Ramos (cell line): ENCODE data around the gene ZFP30.
"Not testable (repeated sequence)": the region's sequence is repeated elsewhere in the genome, so short reads cannot be mapped to it uniquely, and the experiment has no call there.

Experiments
- in situ Hi-C: fragments of 300-500 bp; cut with MboI; formaldehyde crosslinking; loops from one replicate; pipeline ENCODE4 v1.14.3; 2022; ENCODE audit warnings: low sequenced_read_pairs; ENCODE audit not compliant: unreplicated experiment

The ZFP30 gene

DNA sequence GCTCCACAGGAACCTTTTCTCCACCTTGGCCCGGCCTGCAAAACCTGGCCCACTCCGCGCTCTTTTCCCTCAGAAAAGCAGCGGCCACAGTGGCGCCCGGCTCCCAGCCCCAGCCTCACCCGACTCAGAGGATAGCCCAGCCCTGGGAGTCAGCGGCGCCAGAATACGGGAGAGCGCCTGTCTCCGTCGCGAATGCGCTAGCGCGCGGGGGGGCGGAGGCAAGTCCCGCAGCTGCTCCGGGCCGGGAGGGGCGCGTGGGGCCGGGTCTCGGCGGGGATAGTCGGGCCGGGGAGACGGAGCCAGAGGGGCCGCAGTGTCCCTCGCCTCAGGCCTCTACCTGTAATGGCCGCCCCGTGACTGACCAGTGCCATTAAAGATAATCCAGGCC, at the start of gene ZFP30:
TSS of gene ZFP30 (minus strand) at position 165 of the 388 bp plus-strand sequence. CDS start 7,643 bp downstream, outside the sequence.
- in situ Hi-C loops = no loop called here

DNA sequence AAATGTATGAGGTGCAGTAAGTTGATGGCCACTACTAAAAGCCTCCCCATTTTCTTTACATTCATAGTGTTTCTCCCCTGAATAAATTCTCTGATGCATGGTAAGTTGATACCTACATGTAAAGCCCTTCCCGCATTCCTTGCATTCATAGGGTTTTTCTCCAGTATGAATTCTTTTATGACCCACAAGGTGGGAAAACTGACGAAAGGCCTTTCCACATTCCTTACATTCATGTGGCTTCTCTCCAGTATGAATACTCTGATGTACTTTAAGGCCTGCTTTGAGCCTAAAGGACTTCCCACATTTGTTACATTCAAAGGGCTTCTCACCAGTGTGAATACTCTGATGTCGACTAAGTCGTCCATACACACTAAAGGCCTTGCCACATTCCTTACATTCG, 43.8 kb upstream of the ZFP30 start:
- in situ Hi-C loops = no loop called here

DNA sequence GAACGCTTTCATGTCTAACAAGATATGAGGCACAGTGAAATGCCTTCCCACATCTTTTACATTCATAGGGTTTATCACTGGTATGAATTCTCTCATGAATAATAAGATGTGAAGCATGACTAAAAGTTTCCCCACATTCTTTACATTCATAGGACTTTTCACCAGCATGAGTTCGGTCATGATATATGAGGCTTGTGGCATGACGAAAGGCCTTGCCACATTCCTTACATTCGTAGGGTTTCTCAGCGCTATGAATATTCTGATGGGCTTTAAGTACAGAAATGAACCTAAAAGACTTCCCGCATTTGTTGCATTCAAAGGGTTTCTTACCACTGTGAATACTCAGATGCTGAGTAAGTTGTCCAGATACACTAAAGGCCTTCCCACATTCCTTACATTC, 43.0 kb upstream of the ZFP30 start:
- in situ Hi-C loops = no loop called here

DNA sequence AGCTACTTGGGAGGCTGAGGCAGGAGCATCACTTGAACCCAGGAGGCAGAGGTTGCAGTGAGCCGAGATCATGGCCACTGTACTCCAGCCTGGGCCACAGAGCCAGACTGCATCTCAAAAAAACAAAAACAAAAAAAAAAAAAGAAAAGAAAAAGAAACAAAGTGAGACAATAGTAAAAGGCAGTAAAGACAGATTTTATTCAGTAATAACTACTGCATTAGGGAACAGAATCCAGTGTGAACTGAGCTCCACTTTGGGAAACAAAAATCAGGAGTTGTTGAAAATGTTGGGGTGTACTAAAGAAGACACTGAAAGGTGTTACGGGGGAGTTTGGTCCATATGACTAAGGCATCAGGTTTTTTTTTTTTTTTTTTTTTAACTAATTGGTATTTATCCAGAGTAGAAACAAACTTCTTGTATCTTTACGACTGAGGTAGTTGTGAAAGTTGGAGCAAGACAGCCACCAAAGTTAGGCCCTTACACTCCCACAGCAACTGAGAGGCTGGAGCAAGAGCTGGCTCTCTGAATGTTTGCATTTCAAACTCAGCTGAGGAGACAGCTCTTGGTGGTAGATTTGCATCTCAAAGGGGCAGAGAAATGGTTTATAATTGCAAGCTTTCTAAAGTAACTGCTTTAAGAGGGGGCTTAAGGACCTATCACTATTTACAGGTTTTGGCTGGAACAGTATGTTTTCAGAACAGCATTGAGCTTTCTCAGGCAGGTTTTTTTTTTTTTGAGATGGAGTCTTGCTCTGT, 40.1 kb upstream of the ZFP30 start:
- in situ Hi-C loops = no loop called here

DNA sequence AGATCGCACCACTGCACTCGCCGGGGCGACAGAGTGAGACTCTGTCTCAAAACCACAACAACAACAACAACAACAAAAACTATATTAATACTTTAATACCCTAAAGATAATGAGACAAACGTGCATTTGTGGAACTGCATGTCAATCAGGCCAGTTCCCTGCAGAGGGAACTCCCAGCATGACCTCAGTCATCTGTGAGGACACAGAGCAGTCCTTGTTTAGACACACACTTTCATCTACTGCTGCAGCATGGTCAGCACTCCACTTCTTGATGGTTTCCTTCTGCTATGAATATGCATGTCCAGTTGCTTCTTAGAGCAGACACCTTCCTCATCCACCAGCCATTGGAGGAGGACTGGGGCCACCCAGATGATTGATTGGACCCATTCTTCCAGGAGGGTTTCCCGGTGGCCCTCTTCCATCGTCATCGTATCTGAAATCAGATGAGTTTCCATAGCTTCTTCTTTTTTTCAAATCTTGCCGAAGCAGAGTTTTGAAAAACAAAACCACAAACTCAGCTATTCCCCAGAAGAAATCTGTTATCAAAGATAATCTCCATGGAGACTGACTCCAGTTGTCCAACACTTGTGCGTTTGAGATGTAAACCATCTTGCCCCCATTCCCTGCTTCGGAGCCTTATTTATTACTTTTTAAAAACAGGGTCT, 37.8 kb upstream of the ZFP30 start:
- in situ Hi-C loops = no loop called here

DNA sequence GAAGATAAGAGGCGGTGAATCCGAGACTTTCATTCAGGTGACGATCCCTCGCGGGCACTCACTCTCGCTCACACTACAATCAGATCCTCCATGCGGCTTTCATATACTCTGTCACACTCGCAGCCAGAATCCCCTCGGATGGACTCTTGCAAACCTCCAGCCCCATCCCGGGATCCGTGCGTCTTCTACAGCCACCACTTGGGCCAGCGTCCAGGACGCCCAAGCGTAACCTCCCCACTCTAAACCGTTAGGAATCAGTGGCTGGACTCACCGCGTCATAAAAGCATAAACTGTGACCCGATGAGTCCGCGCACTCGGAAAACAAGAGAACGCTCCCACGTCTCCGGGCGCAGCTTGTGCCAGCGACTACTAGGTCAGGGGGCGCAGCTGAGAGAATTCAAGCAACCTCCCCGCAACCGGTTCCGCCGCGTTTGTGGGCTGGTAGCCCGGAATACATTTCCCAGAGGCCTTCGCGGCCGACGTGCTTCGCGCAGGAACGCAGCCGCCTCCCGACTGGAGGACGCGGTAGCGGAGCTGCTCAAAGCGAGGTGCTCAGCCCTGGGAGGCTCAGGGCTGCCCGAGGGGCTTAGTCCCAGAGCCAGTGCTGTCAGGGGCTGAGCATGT, 36.7 kb upstream of the ZFP30 start:
- in situ Hi-C loops = no loop called here

DNA sequence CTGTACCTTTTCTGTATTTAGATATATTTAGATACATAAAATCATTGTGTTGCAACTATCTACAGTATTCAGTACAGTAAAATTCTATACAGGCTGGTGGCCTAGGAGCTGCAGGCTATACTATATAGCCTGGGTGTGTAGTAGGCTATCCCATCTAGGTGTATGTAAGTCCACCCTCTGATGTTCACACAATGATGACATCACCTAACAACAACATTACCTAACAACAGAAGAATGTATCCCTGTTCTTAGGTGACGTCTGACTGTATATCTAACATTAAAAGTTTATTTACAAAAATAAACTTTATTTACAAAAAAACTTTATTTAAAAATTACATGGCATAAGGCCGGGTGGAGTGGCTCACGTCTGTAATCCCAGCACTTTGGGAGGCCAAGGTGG, 28.3 kb upstream of the ZFP30 start:
- in situ Hi-C loops = no loop called here

DNA sequence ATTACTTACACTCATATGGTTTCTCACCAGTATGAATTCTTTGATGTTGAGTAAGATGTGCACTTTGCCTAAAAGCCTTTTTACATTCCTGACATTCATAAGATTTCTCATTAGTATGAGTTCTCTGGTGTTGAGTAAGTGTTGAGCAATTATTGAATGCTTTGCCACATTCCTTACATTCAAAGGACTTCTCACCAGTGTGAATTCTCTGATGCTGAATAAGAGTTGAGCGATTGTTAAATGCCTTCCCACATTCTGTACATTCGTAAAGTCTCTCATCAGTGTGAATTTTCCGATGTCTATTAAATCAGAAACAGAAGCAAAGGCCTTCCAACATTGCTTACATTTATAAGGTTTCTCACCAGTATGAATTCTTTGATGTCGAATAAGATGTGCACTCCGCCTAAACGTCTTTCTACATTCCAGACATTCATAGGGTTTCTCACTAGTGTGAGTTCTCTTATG, 14.2 kb upstream of the ZFP30 start:
- in situ Hi-C loops = no loop called here

DNA sequence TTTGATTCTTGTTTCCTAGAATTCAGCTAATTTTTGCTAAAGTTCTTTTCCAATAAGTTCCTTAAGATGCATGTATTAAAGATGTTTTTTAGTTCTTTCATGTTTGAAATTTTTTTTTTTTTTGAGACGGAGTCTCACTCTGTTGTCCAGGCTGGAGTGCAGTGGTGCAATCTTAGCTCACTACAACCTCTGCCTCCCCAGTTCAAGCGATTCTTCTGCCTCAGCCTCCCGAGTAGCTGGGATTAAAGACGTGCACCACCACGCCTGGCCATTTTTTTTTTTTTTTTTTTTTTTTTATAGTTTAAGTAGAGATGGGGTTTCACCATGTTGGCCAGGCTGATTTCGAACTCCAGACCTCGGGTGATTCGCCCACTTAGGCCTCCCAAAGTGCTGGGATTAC, 1.9 kb upstream of the ZFP30 start:
- in situ Hi-C loops = not testable (repeated sequence)

DNA sequence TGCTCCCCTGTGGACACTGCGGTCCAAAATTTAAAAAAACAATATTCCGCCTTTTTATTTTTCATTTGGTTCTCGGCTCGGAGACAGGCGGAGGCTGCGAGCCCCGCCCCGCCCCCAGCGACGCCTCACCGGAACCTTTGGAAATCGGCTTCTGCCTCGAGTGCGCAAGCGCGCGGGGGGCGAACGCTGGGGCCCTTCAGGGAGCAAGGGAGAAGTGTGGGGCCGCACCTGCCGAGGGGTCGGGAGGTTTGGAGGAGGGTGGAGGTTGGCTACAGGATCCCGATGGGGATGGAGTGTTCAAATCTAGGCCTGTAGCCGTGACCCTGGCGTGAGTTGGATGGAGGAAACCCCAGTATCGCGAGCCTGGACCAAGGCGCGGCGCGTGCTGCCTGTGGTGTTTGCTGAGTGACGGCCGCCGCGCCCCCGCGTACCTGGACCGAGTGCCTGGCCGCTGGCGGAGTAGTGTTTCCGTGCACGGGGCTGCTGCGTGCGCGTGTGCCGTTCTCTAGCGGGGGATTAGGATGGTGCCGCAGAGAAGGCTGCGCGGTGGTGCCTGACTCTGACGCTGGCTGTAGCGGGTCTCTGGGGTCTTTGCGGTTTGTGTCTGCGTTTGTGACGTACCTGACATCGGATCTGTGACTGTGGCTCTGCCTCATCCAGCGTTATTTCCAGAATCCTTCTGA, 565 bp upstream of the ZFP30 start:
- in situ Hi-C loops = no loop called here

DNA sequence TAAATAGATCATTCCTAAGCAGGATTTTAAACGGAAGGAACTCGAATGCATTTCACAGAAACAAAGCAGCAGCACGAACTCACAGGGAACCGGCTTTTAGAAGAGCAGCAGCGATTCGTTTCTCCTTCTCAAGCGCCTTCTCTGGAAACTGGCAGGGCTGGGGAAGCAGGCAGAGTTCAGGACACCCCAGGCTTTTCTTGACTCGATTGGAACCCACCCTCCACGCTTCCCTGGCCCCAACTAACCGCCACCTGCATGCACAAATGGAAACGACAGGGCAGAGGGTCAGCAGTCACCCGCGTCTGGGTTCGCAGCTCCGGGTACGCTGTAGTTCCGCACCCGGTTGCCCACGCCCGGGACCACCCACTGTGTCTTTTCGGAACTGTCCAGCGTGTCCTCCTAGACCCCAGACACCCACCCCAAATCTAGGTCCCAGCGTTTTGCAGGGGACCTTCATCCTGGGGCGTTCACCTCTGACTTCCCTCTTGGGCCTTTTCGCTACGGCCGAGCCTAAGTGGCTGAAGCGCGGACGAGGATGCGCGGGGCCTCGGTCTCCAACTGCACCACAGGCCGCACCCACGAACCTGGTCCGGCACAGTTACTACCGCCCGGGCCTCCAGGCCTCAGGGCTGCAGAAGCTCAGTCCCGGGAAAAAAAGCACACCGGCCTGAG, 500 bp downstream of the ZFP30 start:
- in situ Hi-C loops = no loop called here

DNA sequence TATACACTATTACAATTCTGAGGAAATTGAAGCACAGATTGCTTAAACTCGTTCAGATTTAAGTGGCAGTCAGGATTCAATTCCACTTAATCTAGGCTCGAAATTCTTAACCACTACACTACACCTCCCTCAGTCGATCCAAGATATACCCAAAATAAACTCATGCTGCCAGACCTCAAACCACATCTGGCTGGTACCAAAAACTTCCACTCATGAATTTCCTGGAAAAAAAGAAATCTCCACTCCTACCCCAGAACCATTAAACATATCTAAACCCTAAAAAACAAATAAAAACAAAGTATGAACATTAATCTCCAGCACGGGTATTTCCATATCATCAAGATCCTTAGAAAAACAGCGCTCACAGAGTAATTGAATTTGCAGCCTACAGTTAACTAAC, 1.1 kb downstream of the ZFP30 start:
- in situ Hi-C loops = no loop called here

DNA sequence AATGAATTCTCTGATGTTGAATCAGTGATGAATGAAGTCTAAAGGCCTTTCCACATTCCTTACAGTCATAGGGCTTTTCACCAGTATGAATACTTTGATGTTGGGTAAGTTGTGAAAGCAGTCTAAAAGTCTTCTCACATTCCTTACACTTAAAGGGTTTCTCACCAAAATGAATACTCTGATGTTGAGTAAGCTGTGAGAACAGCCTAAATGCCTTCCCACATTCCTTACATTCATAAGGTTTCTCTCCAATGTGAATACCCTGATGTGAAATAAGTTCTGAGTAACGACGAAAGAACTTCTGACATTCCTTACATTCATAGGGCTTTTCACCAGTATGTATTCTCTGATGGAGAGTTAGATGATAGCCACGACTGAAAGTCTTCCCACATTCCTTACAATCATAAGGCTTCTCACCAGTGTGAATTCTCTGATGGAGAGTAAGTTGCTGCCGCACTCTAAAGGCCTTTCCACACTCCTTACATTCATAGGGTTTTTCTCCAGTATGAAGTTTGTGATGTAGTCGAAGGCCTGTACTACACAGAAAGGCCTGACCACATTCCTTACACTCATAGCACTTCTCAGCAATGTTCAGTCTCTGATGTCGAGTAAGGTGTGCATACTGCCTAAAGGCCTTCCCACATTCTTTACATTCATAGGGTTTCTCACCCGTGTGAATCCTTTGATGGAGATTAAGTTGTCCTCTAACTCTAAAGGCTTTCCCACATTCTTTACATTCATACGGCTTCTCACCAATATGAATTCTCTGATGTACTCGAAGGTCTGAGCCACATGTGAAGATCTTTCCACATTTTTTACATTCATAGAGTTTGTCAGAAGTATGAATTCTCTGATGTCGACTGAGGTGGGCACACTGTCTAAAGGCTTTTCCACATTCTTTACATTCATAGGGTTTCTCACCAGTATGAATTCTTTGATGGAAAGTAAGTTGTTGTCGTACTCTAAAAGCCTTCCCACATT, 19.9 kb downstream of the ZFP30 start:
- in situ Hi-C loops = no loop called here

DNA sequence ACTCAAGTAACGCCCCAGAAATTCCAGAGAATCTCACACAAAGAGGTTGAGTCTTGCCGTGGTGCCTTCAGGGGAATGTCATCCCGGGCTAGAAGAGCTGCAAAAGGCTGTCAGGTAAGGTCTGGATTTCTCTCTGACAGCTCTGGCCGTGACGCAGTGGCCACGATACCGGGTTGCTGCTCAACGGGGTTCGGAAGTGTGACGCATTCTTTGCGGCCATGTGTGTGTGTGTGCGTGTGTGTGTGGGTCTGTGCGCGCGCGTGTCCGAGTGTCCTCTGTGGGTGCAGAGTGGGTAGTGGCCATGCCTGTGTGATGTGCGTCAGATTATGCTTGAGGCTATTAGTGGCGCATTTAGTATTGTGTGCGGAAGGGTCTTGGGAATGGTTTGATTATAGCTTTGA, 60.3 kb downstream of the ZFP30 start:
- in situ Hi-C loops = no loop called here

DNA sequence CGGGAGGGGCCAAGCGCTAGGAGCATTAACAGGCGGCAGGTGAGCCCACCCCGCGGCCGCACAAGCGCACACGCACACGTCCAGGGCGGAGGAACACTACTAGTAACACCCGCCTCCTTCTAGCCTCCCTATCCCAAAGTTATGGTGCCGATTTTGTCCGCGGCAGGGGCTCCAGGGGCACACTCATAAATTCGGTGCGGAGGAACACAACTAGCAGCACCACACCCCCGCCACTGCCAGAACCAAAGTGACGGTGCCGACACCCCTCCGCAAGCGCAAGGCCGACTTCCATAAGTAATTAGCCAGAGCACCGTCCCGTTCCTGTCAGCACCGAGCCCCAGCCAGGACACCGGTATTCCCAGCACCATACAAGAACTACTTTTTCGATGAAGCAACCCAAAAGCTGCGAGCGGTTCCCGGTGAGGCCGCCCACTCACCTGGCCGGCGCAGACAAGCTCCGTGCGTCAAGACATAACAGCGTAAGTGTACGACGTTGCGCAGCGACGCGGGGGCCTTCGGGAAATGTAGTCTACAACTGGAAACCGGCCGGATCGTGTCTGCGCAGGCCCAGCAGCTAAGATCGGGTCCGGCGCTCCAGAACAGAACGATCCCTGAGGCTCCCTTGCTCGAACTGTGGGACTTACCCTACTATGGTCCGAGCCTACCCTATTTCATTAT, 60.8 kb downstream of the ZFP30 start, which contains the start of the genes ZNF540 and ZNF571:
TSS of gene ZNF540 (plus strand) at position 573 of the 678 bp plus-strand sequence. CDS start 3,572 bp downstream, outside the sequence.
TSS of gene ZNF571 (minus strand) at position 489 of the 678 bp plus-strand sequence. CDS start 8,116 bp downstream, outside the sequence.
- in situ Hi-C loops = no loop called here

DNA sequence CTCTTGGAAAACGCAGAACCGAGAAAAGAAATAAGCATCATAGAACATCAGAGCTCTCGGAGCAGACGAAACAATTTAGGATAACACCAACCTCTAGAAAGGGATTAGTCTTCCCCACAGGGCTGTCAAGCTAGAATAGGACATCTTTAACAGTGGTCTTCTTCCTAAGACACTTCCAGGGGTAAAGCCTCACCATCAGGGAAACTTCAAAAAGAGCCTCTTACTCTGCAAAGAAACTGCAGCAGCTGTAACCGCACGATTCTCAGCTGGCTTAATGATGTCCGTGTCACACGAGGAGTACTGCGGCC, 61.3 kb downstream of the ZFP30 start:
- in situ Hi-C loops = no loop called here

DNA sequence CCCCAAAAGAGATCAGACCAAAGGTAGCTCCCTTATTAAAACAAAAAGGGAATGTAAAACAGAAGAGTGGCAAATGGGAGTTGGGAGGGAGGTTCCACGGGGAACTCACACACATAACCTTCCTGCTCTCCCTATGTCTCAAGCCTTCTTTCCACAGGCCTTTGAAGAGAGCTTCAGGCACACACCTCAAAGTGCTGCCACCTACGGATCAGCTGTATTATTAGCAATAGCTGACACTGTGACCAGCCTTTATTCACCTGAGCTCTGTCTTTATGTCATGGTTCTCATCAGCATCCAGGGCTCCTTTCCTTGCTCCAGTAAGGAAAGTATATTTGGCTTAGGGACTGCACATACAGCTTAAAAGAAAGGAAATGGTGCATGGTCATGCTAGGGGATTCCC, 71.9 kb downstream of the ZFP30 start:
- in situ Hi-C loops = no loop called here

DNA sequence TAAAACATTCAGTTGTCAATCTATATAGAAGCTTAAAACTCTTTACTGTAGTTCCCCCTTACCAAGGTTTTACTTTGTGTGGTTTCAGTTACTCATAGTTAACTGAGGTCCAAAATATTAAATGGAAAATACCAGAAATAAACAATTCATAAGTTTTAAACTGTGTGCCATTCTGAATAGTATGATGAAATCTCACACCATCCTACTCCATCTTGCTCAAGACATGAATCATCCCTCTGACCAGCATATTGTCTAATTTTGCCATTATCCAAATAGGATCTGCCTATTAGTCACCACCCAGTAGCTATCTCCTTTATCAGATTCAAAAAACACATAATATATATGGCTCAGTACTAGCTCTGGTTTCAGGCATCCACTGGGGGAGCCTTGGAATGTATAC, 83.1 kb downstream of the ZFP30 start:
- in situ Hi-C loops = no loop called here

DNA sequence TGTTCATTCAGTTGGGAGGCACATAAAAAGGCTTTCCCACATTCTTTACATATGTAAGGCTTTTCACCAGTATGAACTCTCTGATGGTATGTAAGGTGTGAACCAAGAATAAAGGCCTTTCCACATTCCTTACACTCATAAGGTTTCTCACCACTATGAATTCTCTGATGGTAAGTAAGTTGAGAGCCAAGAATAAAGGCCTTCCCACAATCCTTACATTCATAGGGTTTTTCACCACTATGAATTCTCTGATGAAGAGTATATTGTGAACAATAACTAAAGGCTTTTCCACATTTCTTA, 89.9 kb downstream of the ZFP30 start:
- in situ Hi-C loops = no loop called here
